DND-41 (cell line): ENCODE data around the gene IL1RN.

Experiments used
- CTCF ChIP-seq: IDR thresholded peaks from 2 replicates; pipeline ENCODE4 v1.5.1; 2012; ENCODE audit warnings: borderline replicate concordance, low read length, moderate library complexity, mild to moderate bottlenecking; ENCODE audit not compliant: poor library complexity, severe bottlenecking; ENCODE audit errors: extremely low read depth
- EZH2 ChIP-seq: IDR thresholded peaks from 3 replicates; pipeline ENCODE4 v1.6.1; 2012; ENCODE audit warnings: borderline replicate concordance, low read depth, mild to moderate bottlenecking, moderate library complexity, low read length, inconsistent platforms; ENCODE audit not compliant: severe bottlenecking

- TF ChIP-seq CTCF (no peak), EZH2 (no peak)
Measured at GRCh38 chr2:113117541-113118262, 9.7 kb upstream of the IL1RN start.
